GM21825 (cell line): ENCODE data around the gene BTLA.
"Not testable (repeated sequence)": the region's sequence is repeated elsewhere in the genome, so short reads cannot be mapped to it uniquely, and the experiment has no call there.

Experiments used
- ATAC-seq: cut with Tn5 transposase; IDR thresholded peaks from one replicate; pipeline ENCODE4 v1.9.1; 2021; ENCODE audit warnings: mild to moderate bottlenecking, moderate library complexity; ENCODE audit not compliant: unreplicated experiment

The BTLA gene, protein sequence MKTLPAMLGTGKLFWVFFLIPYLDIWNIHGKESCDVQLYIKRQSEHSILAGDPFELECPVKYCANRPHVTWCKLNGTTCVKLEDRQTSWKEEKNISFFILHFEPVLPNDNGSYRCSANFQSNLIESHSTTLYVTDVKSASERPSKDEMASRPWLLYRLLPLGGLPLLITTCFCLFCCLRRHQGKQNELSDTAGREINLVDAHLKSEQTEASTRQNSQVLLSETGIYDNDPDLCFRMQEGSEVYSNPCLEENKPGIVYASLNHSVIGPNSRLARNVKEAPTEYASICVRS

DNA sequence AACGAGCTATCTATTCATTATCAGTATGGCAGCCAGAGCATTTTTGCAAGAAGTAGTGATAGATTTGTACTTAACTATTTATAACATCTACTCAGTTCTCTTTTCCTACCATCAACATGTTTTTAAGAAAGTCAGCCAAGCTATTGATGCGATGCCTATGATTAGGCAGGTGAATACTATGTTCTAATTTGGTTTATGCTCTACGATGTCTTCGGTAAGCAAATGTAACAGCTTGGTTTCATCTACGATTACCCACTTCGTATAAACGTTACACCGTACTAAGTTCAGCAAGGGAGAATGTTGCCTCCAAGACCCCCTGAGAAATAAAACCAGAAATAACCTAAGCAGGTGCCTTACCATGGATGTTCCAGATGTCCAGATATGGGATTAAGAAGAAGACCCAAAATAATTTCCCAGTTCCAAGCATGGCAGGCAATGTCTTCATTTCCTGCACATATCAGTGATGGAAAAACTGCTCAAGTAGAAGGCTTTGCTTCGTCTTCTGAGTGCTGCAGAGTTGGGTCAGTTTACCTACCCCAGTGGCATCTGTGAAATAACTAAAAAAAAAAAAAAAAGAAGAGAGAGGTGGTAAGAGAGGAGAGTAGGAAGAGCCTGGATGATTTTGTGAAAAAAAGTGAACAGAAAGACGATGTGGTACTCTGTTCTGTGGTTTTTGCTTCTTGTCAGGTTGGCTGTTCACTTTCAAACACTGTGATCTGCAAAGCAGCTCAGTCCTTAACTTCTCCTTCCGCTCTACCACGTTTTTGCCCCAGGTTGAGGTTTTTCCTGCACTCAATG lies at the start of gene BTLA:
TSS of gene BTLA (minus strand) at position 559 of the 798 bp plus-strand sequence. CDS start at position 445, 114 bp downstream.
- peak; percentile 48 for ATAC-seq

DNA sequence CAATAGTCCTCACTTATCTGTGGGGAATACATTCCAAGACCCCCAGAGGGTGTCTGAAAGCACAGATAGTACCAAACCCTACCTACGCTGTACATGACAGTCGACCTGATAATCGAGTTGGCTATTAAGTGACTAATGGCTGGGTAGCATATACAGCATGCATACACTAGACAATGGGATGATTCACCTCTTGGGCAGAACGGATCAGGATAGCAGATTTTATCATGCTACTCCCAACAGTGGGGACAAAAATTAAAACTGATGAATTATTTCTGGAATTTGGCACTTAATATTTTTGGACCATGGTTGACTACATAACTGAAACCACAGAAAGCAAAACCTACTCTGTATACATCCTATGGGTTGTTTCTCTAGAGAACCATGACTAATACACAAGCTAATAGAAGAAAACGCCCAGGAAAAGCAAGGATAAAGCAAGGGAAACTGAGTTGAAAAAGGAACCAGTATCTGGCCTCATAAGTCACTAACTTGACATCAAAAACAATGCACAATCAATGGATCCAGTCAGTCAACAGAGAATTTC lies 47.0 kb upstream of the BTLA start:
- ATAC-seq: no peak

DNA sequence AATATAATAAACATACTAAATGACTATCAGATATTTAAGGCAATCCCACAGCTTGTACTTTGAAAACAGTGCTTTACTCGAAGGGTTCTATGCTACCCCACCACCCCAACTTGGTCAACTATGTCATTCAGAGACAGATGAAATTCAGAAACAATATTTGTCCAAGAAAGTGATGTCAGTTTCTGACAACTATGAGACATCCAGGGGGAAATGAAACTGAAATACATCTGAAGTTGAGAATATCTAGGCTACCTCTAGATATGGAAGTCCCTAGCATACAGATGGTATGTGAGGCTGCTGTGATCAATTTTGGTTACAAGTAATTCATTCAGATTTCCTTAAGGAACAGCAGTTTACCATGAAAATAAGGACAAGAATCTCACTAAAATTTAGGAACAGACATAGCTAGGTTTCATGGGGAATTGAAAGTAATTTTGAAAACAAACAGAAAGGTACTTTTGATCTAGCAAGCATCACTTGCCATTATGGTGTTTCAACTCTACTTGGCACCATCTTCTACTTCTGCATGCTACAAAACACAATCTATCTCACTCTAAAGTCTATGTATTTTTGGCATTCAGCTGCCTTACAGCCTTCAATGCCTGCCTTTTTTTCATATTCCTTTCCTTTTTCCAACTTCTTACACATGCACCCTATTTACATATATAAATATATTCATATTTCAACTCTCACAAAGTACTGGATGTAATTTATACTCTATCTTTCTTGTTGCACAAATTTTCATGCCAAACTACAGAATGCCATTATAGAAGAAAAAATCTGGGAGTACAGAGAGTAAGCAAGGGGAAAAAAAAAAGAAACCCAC lies 40.8 kb upstream of the BTLA start:
- ATAC-seq: peak; percentile 88

DNA sequence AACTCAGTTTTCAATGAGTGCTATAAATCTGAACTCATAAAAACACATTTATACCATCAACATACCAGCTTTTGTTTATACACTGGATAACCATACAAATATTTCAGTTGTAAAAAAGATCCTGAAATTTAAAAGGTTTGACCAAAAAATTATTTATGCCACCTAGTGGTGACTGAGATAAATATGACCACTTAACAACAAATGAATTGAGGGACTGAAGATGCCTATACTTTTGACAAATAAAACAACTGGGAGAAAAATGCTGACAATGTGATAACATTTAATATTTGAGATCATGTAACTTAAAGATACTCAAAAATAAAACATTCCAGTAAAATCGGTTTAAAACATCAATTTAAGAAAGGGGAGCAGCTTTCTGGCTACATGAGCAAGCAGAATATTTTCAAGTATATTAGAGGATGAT lies 32.1 kb upstream of the BTLA start:
- no peak for ATAC-seq

DNA sequence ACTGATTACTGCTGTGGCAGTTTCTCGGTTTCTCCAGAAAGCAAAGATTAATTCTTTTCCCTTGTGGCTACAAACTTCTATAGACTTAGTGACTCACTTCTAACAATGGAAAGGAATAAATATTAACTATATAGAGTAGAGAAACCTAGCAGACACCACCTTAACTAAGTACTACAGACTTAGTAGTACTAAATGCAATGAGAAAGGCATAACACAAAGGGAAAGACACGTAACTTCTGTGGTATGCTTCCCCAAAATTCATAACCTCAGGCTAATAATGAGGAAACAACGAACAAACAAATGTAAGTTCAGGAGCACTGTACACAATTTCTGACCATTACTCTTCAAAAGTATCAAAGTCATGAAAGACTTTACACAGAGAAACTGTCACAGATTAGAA lies 31.3 kb upstream of the BTLA start:
- ATAC-seq: no peak

DNA sequence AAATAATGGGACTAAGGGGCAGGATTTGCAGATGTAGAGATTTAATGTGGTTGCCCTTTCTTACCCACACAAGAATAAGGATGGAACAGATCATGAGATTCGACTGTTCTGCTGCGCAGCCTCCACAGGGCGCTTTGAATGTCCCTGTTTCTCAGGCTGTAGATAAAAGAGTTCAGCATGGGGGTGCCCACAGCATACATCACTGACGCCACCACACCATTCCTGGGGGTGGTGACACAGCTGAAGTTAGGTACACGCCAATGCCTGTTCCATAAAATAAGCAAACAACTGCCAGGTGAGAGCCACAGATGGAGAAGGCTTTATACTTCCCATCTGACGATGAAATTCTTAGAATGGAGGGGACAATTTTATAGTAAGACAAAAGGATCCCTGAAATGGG lies 24.9 kb upstream of the BTLA start:
- not testable (repeated sequence) for ATAC-seq

DNA sequence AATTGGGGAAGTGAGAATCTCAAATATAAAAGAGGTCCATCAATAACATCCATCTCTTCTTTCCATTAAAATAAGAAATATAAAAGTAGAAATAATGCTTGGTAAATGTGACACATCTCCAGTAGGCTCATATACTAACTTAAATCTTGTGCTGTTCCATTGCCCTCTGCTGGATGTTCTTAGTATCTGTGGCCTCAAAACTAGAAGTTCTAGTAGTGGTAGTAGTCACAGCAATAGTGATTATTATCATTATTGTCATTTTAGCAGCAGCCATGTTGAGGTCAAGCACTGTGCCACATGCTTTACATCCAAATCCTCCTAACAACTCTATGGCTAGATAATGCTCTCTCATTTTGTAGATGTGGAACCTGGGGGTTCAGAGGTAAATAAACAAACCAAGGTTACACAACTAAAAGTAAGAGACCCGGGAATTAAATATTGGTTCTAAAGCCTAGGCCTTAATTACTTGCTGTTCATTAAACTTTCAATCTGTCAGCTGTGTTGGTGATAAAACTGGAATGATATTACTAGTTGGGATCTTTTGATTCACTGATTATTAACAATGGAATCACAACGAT lies 20.2 kb upstream of the BTLA start:
- ATAC-seq: peak; percentile 56

DNA sequence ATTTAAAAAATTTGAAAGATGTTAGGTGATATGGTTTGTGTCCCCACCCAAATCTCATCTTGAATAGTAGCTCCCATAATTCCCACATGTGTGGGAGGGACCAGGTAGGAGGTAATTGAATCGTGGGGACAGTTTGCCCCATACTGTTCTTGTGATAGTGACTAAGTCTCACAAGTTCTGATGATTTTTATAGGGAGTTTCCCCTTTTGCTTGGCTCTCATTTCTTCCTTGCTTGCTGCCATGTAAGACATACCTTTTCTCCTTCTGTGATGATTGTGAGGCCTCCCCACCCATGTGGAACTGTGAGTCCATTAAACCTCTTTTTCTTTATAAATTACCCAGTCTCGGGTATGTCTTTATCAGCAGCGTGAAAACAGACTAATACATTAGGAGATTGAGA lies 19.7 kb upstream of the BTLA start:
- ATAC-seq: not testable (repeated sequence)

DNA sequence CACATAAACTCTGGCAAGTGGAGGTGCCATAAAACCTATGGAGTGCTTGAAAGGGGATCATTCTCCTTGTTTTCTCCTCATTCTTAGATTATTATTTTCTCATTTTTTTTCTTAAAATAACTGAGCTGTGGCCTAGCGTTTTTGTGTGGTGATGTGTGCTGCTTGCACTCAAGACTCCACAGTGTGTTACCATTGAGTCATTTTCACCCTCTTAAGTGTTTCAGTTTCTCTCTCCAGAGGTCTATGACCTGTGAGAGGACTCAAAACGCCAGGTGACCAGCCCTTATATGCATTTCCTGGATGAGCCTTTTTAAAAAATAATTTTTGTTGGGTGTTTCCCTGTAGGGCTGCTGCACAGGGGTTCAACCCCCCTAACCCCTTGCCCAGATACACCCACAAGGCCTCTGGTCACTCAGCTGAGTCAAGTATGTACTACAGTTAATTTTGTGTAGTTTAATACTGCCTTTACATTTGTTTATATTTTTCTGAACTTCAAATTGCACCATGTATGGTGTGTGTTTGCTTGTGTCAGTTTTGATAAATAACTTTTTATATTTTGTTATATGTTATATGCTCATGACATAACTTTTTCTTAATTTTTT lies 15.4 kb upstream of the BTLA start:
- peak; percentile 97 for ATAC-seq

DNA sequence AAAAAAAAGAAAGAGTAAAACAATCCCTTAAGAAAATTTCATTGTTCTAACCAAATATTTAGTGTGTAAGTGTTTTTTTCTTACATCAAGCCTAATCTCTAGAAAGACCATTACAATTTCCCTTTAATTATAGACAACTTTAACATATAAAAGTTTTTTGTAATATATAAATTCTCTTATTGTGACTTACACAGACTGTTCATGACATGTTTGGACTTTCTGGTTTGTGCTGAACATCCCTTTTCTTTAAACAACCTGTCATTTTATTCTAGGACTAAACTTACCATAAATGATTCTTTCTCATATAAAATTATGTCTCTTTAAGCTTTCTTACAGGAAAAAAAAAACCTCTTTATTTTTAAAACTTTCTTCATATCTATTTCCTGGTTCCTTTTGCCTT lies 13.0 kb upstream of the BTLA start:
- ATAC-seq: no peak

DNA sequence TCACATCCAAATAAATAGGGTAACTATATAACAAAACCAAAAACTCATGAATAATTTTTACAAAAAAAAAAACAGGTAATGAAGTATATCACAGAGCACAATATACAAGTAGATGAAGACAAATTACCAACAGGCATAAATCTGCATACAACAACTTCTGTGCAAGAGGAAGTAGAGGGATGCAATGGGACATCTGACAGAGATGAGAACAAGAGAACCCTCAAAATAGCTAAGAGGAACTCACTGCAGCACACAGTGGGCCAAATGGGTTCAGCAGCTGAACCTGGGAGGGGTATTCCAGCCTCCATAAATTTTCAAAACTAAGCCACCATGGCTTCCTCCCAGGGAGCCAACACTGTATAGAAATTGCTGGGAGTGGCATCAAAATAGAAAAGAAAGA lies 9.6 kb upstream of the BTLA start:
- no peak for ATAC-seq

DNA sequence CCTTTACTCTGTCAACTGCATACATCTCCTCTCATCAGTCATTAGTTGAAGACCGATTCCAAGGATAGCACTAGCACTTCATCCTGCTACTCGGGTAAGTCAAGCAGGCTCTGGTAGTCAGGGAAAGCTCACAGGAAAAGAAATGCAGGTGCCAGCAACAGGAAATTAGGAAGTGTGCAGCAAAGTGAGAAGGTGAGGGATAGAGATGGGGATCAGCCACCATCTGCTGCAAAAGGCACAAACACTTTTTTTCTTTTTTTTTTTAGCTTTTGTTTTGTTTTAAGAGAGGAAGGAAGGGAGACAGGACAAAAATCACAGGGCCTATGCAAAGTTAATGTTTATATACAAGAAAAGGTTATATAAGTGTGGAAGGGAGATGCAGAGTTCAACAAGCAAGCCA lies 9.0 kb upstream of the BTLA start:
- no peak for ATAC-seq

DNA sequence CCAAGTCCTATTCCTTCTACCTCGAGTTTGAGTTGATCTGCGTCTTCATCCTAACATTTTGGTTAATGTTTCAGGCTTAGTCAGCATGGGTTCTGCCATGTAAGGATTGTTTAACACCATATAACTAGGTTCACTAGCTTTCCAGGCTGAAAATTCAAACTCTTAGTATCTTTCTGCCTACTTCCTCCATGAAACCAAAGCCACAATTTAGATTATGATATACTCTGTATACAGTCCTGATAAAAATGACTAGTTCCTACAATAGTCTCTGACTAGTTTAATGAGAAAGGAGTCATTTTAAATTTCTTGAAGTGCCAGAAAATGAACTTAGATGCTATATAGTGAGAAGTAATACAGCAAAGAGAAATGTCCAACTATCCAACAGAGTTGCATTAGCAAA lies 6.6 kb upstream of the BTLA start:
- ATAC-seq: no peak

DNA sequence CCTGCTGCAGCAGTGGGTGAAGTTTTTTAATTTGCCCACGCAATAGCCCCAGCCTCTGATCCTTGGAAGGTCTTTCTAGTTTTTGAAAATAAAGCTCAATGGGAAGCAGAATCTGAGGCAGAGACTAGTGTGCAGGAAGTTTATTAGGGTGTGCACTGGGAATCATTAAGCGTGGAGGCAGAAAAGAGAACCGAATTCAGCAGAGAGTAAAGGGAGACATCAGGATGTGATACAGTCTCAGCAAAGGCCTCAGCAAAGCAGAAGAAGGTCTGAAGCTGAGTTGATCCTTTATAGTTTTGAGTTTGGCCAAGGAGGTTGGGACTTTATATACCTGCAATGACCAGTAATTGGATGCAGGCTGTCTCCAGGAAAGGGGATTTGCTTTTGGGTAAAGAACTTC lies 4.9 kb upstream of the BTLA start:
- ATAC-seq: no peak

DNA sequence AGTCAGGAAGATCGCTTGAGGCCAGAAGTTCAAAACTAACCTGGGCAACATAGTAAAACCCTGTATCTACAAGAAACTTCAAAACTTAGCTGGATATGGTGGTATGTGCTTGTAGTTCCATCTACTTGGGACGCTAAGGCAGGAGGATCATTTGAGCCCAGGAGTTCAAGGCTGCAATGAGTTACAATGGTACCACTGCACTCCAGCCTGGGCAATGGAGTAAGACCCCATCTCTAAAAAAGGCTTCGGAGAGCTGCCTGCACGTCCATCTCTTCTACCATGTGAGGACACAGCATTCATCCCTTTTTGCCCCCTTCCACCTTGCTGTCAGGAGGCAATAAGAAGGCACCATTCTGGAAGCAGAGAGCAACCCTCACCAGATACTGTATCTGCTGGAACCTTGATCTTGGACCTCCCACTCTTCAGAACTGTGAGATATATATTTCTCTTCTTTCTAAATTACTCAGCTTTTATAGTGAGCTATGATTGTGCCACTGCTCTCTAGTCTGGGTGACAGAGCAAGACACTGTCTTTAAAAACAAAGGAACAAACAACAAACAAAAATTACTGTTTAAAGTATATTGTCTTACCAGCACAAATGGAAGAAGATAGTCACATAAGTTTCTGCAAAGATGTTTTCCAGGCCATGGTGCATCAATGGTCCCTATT lies 4.2 kb upstream of the BTLA start:
- ATAC-seq: no peak

DNA sequence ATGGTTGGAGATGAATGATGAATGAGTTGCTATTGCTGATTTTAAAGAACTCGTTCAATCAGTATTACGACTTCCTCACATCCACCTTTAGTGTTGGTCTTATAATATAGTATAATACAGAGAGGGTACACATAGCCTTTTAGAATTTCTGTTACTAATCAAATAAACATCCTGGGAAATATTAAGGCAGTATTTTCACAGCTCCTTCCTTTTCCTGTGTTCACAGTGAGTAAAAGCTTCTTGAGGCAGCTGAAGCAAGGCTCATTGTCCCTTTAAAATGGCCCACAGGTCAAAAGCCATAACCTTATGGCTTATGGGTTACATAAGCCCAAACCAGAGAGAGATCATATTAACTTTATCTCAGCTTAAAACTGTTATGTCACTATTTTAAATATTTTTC lies 1.3 kb upstream of the BTLA start:
- ATAC-seq: no peak

DNA sequence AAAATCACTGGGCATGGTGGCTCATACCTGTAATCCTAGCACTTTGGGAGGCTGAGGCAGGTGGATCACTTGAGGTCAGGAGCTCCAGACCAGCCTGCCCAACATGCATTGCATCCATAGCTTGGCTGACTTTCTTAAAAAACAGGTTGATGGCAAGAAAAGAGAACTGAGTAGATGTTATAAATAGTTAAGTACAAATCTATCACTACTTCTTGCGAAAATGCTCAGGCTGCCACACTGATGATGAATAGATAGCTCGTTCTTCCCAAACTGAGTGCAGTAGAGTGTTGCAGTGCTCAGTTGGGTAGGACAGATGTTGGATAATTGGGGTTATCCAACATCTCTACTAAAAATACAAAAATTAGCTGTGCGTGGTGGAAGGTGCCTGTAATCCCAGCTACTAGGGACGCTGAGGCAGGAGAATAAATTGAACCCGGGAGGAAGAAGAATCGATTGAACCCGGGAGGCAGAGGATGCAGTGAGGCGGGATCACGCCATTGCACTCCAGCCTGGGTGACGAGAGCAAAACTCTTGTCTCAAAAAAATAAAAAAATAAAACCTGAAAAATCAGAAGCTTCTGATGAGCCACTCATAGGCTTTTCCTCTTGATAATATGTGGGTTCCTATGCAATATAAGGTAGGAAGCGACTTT lies 1.2 kb downstream of the BTLA start:
- no peak for ATAC-seq

DNA sequence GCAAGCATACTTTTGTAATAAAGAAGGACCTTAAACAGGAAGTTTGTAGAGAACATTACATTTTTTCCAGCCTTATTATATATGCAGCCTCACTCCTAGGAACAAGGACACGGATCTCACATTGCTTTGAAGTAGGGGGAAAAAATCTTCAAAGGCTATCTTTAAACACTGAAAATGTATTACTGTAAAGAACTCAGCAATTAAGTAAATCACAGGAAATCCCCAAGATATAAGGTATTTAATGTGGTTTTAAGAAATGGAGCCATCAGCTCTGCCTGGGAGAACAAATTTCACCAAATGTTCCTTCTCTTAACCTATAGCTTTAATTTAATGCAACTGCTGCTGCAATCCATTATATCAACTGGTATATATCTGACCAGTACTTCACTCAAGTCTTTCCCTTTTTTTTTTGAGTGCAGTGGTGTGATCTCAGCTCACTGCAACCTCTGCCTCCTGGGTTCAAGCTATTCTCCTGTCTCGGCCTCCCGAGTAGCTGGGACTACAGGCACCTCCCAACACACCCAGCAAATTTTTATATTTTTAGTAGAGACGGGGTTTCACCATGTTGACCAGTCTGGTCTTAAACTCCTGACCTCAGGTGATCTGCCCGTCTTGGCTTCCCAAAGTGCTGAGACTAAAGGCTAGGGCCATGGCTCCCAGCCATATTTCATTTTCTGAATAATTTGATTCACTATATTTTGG lies 2.8 kb downstream of the BTLA start:
- no peak for ATAC-seq

DNA sequence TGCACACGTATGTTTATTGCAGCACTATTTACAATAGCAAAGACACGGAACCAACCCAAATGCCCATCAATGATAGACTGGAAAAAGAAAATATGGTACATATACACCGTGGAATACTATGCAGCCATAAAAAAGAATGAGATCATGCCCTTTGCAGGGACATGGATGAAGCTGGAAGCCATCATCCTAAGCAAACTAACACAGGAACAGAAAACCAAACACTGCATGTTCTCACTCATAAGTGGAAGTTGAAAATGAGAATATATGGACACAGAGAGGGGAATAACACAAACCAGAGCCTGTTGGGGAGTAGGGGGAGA lies 4.9 kb downstream of the BTLA start:
- ATAC-seq: not testable (repeated sequence)
